ENCODE data around the gene FOXD4L3.
"Not testable (repeated sequence)": the region's sequence is repeated elsewhere in the genome, so short reads cannot be mapped to it uniquely, and the experiment has no call there.

The FOXD4L3 gene

DNA sequence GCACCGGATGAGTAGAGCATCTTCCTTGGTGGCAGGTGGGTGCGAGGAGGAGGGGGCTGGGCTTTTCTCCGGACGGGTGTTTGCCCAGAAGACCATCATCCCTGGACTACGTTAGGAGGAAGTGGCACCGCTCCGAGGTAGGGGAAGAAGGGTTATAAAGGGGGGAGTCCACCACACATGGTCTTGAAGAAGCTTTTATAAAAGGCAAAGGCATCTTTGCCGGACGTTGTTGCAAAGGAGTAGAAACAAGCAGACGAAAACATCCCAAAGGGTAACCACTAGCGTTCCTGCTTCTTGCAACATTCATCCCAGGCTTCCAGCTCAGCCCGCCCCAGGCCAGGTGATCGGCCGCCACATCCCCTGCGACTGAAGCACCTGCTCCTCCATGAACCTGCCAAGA lies at the start of gene FOXD4L3:
TSS of gene FOXD4L3 (plus strand) at position 301 of the 400 bp plus-strand sequence. CDS start at position 386, 85 bp downstream.
- DNase-seq = not testable (repeated sequence)

DNA sequence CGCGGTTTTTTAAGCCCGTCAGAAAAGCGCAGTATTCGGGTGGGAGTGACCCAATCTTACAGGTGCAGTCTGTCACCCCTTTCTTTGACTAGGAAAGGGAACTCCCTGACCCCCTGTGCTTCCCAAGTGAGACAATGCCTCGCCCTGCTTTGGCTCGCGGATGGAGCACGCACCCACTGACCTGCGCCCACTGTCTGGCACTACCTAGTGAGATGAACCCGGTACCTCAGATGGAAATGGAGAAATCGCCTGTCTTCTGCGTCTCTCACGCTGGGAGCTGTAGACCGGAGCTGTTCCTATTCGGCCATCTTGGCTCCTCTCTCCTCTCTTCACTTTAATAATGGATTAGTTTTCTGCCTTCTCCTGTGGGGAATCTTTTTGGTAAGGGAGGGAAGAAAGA lies 21.6 kb upstream of the FOXD4L3 start:
- not testable (repeated sequence) for DNase-seq

DNA sequence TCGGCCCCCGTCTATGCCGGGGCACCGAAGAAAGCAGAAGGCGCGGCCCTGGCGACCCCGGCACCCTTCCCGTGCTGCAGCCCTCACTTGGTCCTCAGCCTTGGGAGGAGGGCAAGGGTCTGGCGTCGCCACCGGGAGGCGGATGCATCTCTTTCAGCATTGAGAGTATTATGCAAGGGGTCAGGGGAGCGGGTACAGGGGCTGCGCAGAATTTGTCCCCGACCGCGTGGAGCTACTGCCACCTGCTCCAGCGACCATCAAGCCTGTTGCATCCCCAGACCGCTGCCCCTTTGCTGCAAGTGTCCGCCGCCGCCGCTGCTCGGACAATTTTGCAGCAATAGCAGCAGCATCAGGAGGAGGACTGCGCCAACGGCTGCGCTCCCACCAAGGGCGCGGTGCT lies 1.1 kb downstream of the FOXD4L3 start:
- DNase-seq = not testable (repeated sequence)

DNA sequence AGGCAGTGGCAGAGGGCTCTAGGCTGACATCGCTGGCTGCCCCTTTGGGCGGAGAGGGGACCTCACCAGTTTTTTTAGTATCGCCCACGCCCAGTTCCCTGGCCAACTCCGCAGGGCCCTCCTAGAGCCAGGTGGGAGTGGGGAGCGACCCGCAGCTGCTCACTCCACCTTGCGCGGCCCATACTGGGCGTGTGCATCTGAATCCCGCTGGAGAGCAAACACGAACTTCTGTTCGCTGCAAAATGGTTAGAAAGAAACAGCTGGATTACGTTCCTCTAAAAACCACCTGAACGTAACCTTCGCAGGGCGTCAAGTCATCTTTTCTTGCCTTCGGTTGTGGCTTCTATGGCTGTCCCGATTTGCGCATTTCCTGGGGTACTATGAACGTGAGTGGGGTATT lies 1.5 kb downstream of the FOXD4L3 start:
- DNase-seq = not testable (repeated sequence)

DNA sequence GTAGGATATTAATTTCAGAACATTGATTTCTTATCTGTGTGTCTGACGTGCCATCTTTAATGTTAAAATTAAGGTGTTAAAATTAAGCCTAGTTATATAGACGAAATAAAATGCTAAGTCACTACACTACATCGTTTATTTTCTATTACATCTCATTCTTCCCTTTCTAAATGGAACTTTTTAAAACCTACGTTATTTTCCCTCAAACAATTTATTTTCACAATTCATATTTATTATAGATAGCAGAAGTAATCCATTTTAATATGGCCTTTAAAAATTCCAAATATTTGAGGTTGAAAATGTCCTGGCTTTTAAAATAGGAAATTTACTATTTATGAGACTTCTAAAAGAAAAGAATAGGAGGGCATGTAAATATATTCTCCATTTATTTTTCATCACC lies 2.1 kb downstream of the FOXD4L3 start:
- DNase-seq = not testable (repeated sequence)

DNA sequence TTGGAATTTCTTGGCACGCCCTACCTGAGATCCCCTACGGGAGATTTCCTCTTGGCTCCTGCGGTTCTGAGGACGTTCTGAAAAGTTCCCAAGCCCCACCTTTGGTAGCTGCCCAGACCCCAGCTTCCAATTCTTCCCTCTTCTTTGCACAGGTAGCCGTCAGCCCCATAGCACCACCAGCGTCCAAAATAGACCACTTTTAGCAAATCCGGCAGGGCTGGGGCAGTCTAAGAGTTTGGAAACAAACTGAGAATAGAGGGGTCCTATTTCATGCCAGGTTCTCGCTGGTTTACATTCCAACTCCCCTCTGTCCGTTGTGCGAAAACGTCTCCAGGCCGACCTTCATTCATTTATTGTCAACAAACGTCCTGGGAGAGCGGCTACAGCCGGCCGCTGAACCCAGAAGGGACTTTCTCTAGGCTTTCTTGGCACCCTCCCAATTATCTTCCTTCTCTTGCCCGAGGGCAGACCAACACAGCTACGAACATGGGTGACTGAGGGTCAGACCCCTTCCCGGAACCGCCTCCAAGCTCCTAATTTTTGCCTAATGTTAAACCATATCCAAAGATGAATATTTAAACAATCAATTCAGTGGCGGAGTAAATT lies 3.1 kb downstream of the FOXD4L3 start:
- not testable (repeated sequence) for DNase-seq

DNA sequence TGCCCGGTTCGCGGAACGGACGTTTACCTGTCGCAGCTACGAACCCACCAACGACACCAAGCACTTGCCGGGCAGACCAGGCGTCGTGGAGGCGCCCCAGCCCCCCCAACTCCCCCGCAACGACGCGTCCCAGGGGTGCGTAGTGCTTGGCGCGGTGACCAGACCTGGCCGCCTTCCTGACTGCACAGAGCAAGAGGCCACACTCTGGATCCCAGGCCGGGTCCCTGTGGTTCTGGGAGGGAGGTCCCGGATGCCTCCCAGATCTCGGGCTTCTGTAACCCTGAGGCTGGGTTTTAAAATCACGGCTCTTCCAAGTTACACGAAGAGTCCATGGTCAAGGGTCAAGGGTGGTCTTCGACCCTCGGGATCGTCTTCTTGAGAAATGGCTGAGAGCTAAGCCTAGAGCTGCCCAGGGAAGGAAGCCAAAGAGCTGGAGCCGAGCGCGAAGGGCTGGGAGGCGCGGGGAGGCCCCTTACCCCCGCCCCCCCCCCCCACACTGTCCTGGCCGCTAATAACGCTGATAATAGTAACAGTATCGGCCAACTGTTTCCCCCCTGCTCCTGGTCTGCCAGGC lies 3.8 kb downstream of the FOXD4L3 start:
- not testable (repeated sequence) for DNase-seq

DNA sequence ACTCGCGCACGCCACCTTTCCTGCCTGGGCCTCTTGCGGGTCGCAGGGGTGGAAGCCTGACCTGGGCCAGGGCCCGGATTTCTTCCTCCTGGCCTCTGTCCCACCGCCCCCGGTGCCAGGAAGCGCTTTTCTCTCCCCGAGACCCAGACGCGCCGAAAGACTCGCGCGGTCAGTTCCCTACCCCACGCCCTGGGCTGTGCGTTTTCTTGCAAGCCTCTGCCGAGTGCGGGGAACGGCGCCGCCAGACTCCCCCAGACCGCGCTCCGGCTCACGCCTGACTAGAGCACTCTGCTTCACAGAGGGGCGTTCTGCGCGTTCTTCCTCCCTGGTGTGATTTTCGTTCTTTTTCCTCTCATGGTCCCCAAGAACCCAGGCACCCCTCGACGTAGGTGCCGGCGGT lies 4.5 kb downstream of the FOXD4L3 start:
- DNase-seq = not testable (repeated sequence)

DNA sequence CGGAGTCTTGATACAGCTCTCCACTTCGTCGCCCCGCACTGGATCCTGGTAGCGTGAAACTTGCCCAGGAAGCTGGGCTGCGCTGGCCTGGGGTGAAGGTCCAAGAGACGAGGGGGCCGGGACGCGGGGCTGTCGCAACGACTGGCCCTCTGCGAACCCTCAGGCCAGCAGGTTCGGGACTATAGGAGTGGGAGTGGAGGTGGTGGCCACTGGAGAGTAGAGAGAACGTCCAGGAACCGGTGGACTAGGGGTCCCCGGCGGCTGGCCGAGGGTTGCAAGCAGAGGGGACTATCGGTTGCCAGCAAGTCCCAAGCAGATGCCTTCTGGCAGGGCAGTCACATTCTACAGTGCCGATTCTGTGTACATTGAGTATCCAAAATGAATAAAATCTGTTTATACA lies 5.0 kb downstream of the FOXD4L3 start:
- DNase-seq = not testable (repeated sequence)

DNA sequence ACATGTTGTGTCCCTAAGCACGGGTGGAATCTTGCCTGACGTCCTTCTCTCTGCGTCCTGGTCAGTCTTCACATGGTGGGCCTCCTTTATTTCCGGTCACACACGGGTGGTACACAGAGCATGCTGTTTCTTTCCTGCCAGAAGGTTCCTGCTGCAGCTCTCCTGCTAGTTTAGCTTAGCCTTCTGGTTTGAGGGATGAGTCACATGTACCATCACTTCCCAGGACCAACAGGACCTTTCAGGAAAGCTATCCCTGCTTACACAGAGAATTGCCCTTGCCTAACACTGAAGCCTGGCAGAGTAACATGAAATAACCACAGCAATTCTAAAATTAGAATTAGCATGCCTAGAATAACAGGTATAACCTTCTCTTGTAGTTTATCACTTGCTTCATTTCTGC lies 8.5 kb downstream of the FOXD4L3 start:
- not testable (repeated sequence) for DNase-seq

DNA sequence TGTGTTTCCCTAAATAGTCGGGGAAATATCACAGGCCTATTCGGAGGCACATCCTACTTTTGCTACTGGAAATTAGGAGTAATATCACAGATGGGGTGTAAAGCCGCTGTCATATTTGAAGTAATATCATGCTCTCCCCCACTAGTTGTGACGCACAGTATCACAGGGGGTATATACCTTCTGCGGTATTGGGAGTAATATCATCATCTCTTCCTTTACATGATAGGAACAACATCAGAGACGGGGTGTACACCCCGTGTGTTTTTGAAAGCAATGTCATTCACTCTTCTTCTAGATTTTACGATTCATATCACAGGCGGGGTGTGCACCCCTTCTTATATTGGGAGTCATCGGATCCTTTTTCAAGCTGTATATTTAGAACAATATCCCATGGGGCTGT lies 15.5 kb downstream of the FOXD4L3 start:
- not testable (repeated sequence) for DNase-seq

DNA sequence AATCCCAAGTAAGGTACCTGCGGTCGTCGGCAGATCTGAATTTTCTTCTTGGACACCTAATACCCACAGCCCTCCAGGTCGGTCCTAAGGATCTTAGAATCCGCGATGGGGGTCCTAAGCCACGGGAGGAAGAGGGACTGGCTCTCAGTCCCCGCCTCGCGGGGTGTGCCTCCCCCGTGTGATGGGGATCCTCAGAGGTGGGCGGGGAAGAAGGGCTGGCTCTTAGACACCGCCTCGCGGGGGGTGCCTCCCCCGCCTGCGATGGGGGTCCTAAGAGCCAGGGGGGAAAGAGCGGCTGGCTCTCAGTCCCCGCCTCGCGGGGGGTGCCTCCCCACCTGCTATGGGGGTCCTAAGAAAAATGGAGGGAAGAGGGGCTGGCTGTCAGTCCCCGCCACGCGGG lies 21.1 kb downstream of the FOXD4L3 start:
- DNase-seq = not testable (repeated sequence)

DNA sequence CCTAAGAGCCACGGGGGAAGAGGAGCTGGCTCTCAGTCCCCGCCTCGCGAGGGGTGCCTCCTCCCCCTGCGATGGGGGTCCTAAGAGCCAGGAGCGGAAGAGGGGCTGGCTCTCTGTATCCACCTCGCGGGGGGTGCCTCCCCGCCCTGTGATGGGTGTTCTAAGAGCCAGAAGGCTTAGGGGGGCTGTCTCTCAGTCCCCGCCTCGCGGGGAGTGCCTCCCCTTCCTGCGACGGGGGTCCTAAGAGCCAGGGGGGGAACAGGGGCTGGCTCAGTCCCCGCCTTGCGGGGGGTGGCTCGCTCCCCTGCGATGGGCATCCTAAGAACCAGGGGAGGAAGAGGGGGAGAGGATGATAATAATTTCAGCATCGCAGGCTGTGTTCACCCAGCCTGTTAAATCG lies 21.9 kb downstream of the FOXD4L3 start:
- DNase-seq = not testable (repeated sequence)

DNA sequence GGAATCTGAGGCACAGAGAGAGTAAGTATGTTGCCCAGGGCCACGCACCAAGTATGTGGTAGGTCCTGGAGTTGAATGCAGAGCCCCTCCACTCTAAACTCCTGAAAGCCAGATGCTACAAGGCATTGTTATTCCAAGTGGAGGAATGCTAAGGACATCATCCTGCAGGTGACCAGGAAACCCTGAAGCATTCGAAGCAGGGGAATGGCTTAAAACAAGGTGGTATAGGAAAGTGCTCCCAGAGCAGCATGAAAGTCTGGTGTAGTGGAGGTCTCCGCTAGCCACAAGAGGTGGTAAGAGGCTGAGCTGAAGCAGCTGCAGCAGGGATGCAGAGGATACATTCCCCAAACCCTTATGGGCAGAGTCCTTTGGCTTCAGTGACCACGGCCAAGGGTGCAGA lies 26.4 kb downstream of the FOXD4L3 start:
- not testable (repeated sequence) for DNase-seq

DNA sequence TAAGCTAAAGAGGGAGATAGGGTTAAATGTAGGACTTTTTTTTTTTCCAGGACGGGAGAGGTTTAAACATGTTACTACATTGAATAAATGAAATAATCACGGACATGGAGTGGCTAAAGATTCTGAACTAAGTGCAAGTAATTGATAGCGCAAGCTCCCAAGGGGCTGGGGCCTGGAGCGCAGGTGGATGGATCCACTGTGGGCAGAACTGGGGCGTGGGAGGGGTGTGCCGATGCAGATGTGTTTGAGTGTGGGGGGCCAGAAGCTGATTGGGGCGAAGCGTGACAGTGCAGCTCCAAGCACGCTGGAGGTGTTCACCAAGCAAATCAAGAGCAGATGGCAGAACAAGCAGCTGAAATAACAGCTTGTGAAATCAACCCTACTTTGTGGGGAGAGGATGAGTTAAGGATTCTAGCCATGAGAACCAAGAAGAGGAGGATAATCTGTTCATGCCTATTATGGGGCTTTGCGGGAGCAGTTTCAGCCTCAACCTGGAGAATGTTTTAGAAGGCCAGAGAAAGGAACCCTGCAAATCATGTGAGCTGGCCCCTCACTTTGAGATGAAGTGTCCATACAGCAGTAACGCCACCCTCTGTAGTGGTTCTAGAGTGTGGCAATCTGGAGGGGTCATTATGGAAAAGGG lies 28.0 kb downstream of the FOXD4L3 start:
- DNase-seq = not testable (repeated sequence)

DNA sequence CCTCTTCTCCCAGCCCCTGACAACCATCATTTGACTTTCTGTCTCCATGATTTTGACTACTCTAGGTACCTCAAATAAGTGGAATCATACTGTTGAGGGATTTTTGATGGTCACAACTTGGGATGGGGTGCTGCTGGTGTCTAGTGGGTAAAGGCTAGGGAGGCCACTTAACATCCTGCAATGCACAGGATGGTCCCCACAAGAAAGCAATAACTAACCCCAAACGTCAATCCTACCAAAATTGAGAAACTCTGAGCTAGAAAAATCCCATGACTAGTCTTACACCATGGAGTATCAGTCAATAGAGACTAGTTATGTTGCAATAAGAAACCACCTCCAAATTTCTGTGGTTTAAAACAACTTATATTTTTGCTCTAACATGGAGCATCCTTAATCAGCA lies 29.5 kb downstream of the FOXD4L3 start:
- DNase-seq = not testable (repeated sequence)

DNA sequence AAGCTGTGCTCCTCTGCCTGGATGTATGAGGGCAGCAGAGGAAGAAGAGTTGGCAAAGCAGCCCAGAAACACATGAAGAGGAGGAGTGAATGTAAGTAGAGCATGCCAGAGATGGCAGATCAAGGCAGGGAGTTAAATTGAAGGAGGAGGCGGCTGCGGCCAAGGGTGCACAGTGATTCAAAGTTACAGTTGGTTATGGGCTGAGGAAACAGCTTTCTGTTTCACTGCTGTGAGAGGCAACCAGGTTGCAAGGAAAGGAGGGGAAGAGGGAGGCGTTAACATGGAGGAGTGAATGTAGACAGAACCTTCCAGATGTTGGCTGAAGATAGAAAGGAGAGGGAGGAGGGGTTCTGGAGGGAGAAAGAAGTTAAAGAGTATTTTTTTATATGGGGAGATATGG lies 33.3 kb downstream of the FOXD4L3 start:
- not testable (repeated sequence) for DNase-seq

DNA sequence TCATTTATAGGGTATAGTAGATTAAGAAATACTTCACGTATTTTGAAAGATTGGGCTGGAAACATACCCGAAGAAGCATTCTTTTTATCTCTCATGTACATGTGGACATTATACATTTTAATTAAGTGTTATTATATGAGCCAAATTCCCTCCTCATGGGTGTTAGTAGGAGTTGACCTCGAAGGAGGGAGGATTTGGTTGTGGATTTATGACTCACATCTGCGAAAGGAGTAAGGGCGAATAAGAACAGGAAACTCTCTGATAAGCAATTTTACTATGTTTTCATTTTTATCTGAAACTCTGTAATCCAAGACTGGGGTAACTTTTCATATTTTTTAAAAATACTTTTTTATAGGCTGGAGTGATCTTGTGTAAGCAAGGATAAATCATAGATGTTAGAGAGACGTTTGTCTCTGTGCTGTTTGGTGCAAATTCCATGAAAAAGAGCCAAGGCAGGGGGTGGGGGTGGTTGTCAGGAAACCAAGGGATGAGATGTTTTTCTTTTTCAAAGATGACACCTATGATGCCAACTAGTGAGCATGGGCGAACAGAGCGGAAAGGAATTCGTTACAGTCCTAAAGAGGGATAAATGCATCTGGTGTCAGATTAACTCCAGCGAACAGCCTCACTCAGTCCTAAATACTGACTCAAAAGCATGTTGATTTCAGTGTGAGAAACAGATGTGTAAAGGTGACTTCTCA lies 34.1 kb downstream of the FOXD4L3 start:
- DNase-seq = not testable (repeated sequence)

DNA sequence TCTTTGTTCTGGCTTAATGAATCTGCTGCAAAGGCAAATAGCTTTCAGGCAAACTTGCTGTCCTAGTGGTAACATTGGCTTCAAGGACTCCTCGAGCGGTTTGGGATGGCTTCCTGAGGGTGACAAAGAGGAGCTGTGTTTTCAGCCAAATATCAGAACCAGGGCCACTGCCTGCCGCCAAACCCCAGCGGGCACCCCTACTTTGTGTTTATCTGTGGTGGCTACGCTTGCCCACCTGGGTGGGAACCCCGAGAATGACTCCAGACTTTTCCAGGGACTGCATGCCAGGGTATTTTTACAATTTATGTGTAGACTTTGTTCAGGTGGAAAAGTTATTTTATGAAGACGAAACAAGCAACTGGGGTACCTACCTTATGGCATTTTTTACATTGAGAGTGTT lies 35.3 kb downstream of the FOXD4L3 start:
- DNase-seq = not testable (repeated sequence)

DNA sequence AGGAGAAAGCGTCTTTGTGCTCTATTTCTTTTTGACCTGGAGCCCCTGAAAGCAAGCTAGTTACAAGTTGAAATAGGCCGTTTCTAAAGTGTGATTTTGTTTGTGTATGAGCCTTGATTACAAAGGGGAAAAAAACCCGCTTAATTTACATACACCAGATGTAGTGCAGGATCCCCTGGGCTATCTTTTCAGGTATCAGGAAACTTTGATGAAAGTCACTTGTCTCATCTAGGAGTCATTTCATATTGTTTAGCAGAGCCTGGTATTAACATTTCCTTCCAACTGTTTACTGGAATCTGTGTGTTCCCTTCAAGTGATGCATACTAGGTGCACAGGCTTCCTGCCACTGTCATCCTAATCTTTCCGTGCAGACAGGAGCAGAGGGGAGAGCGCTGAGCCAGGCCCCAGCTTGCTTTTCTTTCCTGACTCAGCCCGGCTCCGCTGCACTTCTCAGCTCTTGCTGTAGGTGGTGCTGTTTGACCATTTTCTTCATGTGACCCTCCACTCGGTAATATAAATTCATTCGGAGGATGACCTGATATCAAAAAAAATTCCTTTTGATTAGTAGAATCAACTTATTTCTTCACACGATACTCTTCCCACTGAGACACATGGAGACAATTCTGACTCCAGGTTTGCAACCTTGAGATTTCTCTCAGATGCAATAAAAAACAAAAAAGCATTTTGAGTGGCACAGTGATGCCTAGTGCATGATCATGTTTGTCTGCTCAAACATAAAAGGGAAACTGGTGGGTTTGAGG lies 39.8 kb downstream of the FOXD4L3 start:
- DNase-seq = not testable (repeated sequence)

DNA sequence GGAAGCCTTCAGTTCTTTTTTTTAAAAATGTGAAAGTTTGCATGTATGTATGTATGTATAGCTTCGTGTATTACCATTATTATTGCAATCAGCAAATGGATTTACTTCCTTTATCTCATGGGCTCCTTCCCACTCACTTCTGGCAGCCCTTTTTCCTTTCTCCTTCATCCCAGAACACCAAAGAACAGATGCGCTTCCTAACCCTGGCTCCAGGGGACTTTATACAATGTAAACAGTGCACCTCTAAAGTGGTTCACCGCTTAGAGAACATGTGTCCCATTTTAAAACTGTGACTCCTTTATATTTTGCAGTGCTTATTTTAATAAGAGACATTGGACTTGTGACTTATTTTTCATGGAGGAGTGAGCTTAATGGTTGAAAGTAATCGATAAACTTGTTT lies 40.6 kb downstream of the FOXD4L3 start:
- DNase-seq = not testable (repeated sequence)

DNA sequence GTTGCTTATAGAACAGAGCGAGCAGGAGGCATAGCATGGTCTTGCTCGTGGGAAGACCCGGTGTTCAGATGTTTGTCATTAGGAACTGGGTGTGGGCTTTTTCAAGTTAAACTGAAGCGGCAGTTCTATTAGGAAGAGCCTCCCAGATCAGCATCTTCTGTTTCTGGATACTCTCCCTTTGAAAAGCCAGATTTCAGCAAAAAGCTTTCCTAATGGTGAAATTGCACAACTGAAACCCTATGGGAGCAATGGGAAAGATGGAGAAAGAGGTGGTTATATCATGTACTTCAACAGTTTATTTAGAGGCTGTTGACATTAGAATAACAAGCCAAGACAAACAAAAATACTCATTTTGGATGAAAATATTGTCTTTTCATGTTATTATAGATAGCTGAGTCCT lies 41.3 kb downstream of the FOXD4L3 start:
- DNase-seq = not testable (repeated sequence)

DNA sequence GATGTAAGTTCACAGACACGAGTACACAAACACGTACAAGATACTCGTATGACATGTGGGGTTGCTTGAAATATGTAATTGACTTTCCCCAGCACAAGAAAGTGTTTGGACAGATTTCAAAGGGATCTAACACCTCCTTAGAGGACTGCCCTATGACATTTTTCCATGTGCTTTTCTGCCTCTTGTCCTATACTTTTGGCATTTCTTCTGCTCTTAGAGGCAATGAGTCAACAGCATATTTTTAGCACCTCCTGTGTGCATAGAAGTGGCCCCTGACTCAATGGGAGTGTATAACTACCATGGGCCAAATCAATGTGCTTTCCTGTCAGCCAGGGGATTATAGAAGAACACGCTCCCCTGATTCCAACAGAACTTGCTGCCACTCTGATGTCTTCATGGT lies 49.0 kb downstream of the FOXD4L3 start:
- DNase-seq = not testable (repeated sequence)

Measured in SHP77 treated with DMSO at 0.1 percent for 48 hours (cell line).